ENCODE results near the gene TMEM242. TPM values are rescaled to one million over a fixed set of nuclear protein-coding genes. Genes with fewer than 3 reads are reported as not detected.
"Not testable (repeated sequence)": the region's sequence is repeated elsewhere in the genome, so short reads cannot be mapped to it uniquely, and the experiment has no call there.

The TMEM242 gene
- 10 to 100 TPM; 12.4 to 14.5 TPM for total RNA-seq
- long read RNA-seq, full-length matches to known transcripts = 18 of 20 reads
- long read RNA-seq, partial matches to known transcripts = 0 of 20 reads
- long read RNA-seq, other reads (novel, unspliced or antisense) = 2 of 20 reads

DNA sequence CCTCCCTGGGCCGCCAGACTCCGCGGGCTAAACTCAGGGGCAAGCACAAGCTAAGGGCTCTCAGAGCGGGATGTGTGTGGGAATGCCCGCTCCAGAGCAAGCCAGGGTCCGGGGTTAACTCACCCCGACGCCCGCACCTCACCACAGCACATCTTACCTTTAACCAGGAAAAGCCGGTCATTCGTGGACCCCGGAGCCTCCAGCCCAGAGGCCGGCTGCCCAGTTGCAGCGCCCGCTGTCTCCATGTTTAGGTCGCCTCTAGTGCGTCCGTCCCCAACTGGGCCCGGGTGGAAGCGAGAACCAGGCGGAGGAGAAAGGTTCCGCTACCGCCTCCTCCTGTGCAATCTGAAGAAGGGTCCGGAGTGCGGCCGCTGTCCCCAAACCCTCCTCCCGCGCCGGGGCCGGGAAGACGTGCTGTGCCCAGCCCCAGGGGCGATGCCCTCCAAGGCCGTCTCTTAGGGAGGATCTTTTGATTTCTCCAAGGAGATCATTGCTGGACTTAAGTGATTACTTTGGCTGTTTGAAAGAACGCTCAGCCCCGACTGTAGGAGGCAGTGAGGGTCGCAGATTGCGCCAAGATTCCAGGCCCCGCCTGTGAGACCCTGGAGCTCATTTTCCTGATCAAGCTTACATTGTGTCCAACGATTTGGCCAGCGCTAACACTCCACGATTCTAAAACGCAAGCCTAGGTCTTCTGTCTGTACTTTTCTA lies at the start of gene TMEM242:
TMEM242 (minus strand) TSS at position 265 of the 711 bp plus-strand sequence; CDS start at position 245, 20 bp downstream.
- DNase-seq (peak; percentile 91), ATAC-seq (peak; percentile 94 to 96)
- intact Hi-C loops (cut with DNase I) = loop anchor here (2.0 to 10.0 kb wide), 3 partner anchors 57 to 343 kb away; partner anchors contain the start of gene ZDHHC14 (in 1 of the 2)

DNA sequence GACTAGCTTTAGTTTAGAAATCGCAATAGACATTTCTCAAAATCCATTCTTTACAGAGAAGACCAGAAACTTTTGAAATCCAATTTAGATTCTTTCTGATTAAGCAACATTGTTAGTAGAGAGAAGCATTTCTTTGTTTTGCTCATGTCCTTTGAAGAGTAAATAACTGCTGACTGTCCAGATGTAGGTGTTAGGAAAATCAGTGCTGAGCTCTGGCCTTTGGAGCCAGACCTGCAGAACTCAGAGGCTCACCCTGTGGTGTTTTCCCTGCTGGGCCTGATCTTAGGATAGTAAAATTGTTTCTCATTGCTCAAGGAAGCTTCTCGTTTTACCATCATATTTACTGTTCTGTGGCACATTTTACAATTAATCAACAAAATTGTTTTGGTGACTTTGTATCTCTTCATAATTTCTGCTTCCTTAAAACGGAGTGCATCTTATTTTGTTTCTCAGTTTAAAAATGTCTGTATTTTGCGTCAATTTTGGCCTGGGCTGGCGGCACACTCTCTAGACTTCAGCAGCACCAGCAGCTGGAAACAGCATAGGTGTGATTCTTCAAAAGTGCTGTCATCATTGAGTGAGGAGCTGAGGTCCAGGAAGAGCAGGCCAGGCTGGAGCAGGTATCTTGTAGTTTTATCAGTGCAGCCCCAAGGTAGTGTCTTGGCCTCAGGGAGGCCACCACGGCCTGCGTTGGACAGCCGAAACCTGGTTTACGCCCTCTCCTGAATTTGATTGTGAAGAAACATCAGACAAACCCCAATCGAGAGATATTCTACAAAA lies 49.4 kb upstream of the TMEM242 start:
- DNase-seq = no peak
- intact Hi-C loops (cut with DNase I) = loop anchor here in 1 of 2 donors (10.0 kb wide), 1 partner anchor 58 kb away; no protein-coding TSS in a partner anchor
- no peak for ATAC-seq

DNA sequence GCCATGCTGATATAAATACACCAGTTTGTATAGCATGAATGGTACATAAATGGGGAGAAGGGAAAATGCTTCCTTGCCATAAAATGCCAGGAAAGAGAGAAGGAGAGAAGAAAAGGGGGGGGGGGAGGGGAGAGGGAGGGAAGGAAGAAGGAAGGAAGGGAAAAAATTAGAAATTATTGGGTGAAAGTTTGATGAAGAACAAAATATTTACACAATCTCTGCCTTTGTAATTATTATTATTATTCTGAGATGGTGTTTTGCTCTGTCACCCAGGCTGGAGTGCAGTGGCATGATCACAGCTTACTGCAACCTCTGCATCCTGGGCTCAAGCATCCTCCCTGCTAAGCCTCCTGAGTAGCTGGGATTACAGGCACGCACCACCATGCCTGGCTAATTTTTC lies 47.4 kb upstream of the TMEM242 start:
- DNase-seq (no peak), ATAC-seq (no peak)
- intact Hi-C loops (cut with DNase I) = loop anchor here in 1 of 2 donors (10.0 kb wide), 1 partner anchor 56 kb away; no protein-coding TSS in a partner anchor

DNA sequence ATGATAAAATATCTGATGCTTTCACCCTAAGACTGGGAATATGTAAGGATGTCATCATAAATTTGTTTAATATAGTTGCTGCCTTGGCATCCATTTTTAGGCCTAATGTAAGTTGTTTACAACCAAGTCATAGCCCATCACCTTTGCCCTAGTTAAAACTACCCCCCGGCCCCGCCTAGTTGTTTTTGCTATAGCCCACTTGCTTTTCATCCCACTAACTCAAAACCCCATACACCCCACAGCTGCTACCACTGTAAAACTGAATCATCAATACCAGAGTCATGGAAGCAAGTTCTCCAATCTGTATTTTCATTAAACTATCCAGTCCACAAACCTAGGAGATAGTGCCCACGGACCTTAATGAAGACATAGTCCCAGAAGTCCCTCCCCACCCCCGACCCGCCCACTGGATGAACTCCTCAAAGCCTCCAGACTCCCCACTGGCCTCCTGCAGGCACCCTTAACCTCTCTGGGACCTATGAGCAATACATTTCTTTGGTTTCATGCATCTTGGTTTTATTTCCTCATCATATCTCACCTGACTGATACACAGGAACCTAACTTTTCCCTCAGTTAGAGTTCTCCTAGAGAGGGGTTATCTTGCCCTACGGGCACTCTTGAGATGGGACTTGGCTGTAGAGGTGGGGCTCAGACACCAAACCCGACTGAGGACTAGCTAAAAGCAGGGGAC lies 45.2 kb upstream of the TMEM242 start:
- ATAC-seq (no peak), DNase-seq (no peak)
- intact Hi-C loops (cut with DNase I) = no loop called here

DNA sequence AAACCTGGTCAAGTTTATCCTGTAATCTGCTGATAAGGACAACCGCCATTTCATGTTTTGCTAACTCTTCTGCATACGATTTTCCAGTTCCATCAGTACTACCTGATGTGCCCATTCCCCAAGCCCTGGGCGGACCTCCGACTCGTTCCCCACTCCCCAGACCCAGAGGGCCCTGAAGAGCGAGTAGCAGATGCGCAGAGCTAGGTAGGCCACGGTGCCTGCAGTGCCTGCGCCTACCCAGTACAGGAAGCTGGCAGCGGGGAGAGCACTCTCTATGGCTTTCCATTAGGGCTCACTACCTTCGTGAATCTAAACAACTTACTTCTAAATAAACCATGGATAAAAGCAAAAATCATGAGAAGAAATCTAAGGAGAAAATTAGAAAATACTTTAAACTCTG lies 43.3 kb upstream of the TMEM242 start:
- intact Hi-C loops (cut with DNase I) = no loop called here
- DNase-seq (no peak), ATAC-seq (no peak)

DNA sequence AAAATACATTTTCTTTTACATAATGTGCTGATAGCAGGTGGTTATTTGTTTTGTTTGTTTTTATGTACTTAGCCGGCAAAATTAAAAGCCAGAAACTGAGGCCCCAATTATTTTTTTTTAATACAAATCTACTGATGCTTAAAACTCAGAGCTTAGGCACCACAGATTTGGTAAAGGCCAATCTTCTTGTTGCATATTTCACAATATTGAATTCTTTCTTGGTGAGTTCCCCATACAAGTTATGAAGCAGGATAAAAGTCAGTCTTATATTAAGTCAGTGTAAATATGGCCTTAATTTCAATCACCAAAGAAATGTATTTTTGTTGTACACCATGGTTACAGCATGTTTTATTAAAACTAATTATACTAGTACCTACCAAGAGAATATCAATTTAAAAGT lies 41.4 kb upstream of the TMEM242 start:
- ATAC-seq (no peak), DNase-seq (no peak)
- intact Hi-C loops (cut with DNase I) = no loop called here

DNA sequence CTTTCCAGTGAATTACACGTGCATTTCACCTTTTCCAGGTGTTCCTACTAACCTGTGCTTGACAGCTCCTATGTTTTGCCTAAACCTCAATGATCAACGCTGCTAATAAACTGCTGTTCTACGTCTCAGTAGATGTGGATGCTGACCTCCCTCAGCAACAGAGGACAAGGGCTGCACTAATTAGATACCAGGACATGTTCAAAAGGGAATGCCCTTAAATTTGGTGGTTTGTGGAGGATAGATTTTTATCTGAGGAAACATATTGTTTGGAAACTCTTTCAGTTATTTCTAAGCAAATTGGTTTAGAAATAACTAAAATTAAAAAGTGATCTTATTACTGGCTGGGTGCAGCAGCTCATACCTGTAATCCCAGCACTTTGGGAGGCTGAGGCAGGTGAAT lies 38.6 kb upstream of the TMEM242 start:
- ATAC-seq (no peak), DNase-seq (no peak)
- intact Hi-C loops (cut with DNase I) = no loop called here

DNA sequence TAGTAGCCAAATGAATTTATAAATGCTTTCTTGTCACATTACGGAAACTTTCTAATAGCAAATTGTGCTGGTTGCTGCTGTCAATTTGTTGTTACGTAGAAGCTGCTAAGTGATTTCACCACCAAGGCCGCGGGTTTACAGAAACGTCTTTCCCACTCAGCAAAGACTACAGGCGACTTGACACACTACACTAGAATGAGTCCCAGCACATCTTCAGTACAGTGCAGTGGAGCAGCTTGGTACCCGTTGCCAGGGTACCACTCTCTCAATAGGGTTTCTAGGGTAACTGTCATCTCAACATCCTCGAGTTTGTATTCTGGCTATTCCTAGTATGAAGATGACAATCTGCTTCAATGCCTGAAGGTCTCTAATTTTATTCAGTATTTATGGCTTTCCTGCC lies 35.0 kb upstream of the TMEM242 start:
- no peak for DNase-seq
- ATAC-seq = no peak
- intact Hi-C loops (cut with DNase I) = no loop called here

DNA sequence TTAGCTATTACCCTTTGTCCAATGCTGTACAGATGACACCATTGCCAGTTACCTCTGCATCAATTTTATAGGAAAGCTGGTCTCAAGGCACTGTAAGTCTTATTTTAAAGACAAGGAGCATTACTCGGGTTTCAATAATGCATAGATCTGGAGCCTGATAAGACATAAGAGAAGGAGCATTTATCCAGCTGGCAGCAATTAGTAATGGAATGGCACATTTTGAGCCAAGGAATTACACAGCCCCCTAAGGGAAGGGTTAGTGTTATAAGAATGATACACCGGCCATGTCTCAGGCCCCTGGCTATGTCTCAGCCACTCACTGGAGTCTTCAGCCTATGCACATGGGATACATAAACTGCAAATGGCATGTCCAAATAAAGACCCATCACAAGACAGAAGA lies 23.1 kb upstream of the TMEM242 start:
- intact Hi-C loops (cut with DNase I) = no loop called here
- ATAC-seq (no peak), DNase-seq (no peak)

DNA sequence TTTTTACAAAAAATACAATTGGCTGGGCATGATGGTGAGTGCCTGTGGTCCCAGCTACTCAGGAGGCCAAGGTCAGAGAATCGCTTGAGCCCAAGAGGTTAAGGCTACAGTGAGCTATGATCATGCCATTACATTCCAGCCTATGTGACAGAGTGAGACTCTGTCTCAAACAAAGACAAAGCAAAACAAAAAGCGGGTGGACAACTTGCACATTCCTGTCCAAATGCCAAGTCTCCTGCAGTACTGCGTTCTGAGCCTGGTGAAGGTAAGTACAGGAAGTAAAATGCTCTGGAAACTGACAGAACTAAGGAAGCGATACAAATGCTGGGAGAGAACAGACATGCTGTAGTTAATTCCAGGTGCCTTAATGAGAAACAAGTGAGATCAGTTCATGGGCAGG lies 20.4 kb upstream of the TMEM242 start:
- intact Hi-C loops (cut with DNase I) = no loop called here
- no peak for DNase-seq
- no peak for ATAC-seq

DNA sequence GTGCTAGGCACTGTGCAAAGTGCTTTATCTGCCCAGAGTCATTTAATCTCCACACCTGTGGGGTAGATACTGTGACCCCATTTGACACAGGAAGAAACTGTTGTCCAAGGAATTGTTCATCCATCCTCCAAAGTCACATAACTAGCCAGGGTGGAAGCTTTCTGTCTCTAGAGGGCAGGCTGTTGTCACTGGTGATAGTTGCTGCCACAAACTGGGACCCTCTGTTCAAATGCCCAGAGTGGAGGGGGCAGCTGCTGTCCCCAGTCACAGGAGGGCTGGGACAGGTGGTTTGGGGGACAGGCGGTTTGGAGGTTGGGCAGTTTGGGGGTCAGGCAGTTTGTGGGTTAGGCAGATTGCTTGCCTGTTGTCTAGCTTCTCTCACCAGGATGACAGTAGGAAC lies 16.1 kb upstream of the TMEM242 start:
- ATAC-seq (no peak), DNase-seq (no peak)
- intact Hi-C loops (cut with DNase I) = no loop called here

DNA sequence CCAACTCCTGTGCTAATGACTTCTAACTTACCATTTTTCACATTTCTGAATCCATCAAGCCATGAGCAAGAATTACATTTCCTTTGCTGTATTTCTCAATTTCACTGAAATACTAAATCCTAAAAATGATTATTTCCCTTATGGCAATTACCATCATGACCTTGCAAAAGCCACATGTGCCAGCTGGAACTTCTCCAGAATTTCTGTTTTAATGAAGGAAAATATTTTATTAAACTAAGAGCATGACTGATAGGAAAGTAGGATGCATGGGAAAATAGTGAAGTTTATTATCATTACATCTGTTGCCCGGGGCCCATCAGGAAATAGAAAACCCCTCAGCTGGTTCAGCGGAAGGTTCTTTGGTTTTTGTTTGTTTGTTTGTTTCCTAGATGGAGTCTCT lies 14.4 kb upstream of the TMEM242 start:
- ATAC-seq (no peak), DNase-seq (no peak)
- intact Hi-C loops (cut with DNase I) = no loop called here

DNA sequence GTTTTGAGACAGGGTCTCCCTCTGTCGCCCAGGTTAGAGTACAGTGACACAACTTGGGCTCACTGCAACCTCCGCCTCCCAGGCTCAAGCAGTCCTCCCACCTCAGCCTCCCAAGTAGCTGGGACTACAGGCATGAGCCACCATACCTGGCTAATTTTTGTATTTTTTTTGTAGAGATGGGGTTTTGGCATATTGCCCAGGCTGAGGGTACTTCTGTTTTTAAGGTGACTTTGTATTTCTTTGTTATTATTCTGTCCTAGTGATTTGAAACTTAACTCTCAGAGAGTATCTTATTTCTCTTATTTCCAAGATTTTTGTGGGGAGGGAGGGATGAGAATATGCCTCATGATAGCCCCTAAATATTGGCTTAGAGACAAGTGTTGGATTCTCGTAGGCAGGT lies 14.0 kb upstream of the TMEM242 start:
- DNase-seq; intact Hi-C loops (cut with DNase I); ATAC-seq: not testable (repeated sequence)

DNA sequence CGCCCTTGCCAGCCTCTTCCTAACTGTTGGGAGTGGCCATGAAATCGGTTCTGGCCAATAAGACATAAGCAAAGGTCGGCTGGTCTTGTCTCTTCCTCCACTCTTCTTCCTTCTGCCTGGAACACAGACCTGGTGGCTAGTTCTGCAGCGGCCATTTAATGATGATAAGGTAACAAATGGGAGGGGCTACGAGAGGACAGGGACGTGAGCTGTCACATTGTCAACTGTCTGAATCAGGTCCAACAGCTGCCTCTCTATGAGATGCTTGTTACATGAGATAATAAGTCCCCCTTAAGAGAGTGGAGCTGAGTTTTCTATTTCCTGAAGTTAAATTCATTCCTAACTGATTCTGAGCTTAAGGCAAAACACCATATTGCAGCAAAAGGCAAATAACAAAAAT lies 12.5 kb upstream of the TMEM242 start:
- intact Hi-C loops (cut with DNase I) = no loop called here
- no peak for DNase-seq
- peak; percentile 27 to 84 for ATAC-seq

DNA sequence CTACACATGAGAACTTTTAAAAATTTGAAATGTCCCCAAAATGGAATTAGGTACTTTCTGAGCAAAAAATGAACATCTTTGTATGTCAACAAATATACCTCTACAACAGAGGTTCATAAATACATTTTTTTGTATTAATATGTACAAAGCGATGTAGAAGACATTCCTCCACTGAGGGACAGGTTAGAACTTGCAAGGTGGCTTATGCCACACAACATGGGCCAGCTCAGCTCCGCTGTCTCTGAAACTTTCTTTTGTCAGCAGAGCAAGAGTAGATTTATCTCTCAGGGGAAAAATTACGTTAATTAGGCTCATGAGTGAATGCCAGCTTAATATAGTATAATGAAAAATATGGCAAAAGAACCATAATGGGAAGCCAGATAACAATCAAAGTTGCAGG lies 10.6 kb upstream of the TMEM242 start:
- DNase-seq (no peak), ATAC-seq (no peak)
- intact Hi-C loops (cut with DNase I) = no loop called here

DNA sequence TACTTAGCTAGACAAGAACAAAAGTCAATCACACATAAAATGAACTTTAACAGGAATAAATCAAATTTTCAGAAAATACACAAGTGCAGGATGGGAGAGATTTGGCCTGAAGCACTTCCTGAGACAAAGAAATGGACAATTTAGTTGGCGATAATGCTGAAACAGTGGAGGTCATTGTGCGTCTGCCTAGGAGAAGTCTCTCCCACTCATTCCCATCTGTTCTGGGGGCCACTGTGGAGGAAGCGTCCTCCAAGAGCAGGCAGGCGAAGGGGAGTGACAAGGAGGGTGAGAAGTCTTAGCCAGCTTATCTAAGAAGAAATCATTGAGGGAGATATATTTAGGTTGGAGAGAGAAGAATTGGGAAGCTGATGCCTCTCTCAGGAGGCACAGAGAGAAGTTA lies 10.2 kb upstream of the TMEM242 start:
- intact Hi-C loops (cut with DNase I) = no loop called here
- ATAC-seq (no peak), DNase-seq (no peak)

DNA sequence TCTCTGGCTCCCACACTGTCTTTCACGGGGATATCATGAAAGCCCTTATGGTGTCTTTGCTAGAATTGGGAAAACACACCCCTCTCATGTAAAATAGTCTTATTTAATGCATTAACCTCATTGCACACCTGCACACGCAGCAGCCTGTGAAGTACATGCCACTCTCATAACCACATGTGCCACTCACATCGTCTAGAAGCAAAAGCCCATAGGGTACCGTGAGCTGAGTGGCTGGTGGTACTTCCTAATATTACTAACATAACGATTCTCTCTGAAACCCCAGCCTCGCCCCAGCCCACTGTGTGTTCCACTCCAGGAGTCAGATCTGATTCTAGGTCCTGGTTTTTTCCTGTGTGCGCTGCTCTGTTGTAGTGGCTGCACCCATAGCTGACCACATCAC lies 9.5 kb upstream of the TMEM242 start:
- no peak for ATAC-seq
- no peak for DNase-seq
- intact Hi-C loops (cut with DNase I) = no loop called here

DNA sequence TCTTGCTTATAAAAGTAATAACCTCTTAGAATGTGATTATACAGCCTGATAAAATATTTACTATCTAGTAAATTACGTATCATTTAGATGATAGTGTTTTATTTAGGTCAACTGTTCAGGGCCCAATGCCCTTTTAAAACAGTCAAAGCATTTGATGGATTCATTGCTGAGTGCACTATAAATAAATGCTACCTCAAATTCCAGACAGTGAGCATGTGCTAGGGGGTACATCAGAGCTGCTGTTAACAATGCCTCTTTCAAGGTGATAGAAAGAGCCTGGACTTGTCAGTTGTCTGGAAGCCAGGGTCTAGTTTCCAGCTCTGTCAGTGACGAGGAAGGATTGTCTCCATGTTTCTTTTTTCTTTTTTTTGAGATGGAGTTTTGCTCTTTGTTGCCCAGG lies 7.5 kb upstream of the TMEM242 start:
- ATAC-seq = no peak
- intact Hi-C loops (cut with DNase I) = no loop called here
- DNase-seq = no peak

DNA sequence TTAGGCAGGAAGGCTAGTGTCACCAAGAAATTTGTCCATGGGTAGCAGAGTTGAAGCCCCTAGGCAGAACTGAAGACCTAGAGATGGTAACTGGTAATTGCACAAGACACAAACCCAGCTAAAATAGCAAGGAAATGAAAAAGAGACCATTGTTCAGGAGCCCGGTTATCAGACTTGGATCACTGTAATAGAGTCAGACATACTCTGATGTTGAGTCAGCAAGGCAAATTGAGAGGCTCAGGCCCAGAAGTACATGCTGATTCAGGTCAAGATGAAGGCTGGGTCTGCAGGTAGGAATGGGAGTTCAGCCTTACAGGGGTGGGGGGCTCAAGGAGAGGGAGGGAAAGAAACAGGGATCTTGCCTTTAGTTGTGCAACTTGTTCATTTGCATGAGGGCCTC lies 6.5 kb upstream of the TMEM242 start:
- intact Hi-C loops (cut with DNase I) = loop anchor here in 1 of 2 donors (10.0 kb wide), 1 partner anchor 265 kb away; no protein-coding TSS in a partner anchor

More for the DNA sequence above, 6.5 kb upstream of the TMEM242 start:
- DNase-seq = no peak
- no peak for ATAC-seq

Measured in left cardiac atrium (tissue), 4 donors.